NCI-H2081 (cell line): ENCODE results near the gene ZP1.
"Not testable (repeated sequence)": the region's sequence is repeated elsewhere in the genome, so short reads cannot be mapped to it uniquely, and the experiment has no call there.

Experiments used
- DNase-seq, 2 experiments: peaks; one replicate each; lab custom pipeline; 2025; lab: John Stamatoyannopoulos, UW

Gene ZP1, protein sequence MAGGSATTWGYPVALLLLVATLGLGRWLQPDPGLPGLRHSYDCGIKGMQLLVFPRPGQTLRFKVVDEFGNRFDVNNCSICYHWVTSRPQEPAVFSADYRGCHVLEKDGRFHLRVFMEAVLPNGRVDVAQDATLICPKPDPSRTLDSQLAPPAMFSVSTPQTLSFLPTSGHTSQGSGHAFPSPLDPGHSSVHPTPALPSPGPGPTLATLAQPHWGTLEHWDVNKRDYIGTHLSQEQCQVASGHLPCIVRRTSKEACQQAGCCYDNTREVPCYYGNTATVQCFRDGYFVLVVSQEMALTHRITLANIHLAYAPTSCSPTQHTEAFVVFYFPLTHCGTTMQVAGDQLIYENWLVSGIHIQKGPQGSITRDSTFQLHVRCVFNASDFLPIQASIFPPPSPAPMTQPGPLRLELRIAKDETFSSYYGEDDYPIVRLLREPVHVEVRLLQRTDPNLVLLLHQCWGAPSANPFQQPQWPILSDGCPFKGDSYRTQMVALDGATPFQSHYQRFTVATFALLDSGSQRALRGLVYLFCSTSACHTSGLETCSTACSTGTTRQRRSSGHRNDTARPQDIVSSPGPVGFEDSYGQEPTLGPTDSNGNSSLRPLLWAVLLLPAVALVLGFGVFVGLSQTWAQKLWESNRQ

DNA sequence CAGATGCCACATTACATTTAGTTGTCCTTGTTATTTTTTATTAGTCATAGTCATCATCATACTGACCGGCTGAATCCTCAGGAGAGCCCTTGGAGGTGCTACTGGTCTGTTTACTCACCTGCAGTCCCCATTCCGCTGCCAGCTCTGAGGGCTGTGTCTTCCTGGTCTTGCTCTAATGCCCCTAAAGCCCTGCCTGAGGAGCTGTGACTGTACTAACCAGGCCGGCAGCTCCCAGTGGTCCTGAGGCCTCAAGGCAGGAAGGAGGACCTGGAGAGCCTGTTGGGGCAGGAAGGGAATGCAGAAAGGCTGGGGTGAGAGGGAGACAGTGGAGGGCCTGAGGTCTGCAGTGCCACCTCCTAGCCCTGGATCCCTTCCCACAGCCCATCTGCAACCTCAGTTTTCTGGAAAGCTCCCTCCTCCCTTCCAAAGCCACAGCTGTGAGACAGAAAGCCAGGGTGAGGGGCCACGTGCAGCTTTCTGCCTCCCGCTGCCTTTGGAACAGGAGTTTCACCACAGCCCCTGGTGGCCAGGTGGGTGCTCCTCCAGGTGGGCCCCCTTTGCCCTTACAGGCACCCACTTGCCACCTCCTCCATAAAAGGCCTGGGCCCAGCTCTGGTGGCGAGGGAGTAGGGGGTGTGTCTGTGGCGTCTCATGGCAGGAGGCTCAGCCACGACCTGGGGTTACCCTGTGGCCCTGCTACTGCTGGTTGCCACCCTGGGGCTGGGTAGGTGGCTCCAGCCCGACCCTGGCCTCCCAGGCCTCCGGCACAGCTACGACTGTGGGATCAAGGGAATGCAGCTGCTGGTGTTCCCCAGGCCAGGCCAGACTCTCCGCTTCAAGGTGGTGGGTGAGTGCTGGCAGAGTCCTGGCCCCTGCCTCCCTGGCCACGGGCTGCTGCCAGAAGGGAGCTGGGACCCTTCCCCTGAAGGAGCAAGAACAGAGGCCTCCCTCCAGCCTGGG, at the start of gene ZP1:
TSS of gene ZP1 (plus strand) at position 632 of the 960 bp plus-strand sequence. CDS start at position 652, 20 bp downstream.
- DNase-seq: peak; percentile 45 to 72

DNA sequence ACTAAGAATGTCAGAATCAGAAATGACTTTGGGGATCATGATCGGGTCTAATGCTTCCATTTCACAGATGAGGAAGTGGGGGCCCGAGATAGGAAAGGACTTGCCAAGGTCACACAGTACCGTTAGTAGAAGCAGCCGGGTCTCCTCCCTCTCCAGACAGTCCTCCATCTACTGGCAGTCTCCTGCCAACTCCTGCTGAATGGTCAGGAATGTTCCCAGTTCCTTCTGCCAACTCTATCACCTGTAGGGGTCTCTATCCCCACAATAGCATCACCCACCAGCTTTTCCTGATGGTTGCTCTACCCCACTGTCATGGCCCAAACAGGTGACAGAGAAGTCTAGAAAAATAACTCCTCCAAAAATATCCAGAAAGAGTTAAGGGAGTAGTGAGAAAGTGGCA, 49.3 kb upstream of the ZP1 start:
- no peak for DNase-seq

DNA sequence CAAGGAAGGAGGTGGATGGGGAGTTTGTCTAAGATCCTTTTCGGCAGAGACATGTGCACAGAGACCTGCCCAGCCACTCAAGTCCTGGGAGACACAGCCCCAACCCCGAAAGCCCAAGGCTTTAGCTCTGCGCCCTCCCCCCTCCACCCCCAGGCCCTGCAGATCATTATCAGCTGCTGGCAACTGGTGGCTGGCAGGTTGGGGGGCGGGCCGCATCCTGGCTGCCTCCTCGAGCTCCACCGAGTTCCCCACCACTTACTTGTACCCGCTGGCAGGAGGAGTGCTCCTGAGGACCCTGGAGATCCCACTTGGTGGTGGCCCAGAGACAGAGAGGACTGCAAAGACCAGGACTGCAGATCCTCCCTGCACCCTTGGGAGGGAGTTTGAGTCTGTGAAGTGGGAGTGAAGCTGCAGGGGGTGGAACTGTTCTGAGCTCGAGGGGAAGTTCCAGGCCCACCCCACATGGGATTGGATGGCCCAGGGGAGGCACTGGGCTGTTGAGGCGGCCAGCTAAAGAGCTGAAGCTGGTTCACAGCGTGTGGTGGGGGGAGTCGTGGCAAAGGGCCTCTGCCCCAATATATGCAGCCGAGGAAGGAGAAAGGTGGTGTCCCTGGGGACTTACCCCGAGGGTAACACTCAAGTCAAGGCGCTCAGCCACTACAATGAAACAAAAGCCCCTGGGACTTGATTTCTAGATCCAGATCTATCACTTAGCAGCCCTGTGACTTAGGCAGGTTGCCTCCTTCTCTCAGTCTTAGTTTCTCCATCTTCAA, 45.3 kb upstream of the ZP1 start:
- no peak for DNase-seq

DNA sequence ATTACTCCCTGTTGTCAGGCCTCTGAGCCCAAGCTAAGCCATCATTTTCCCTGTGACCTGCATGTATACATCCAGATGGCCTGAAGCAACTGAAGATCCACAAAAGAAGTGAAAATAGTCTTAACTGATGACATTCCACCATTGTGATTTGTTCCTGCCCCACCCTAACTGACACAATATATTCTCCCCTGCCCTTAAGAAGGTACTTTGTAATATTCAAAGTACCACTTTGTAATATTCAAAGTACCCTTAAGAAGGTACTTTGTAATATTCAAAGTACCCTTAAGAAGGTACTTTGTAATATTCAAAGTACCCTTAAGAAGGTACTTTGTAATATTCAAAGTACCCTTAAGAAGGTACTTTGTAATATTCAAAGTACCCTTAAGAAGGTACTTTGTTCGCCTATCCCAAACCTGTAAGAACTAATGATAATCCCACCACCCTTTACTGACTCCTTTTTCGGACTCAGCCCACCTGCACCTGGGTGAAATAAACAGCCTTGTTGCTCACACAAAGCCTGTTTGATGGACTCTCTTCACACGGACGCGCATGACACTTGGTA, 43.5 kb upstream of the ZP1 start:
- DNase-seq: not testable (repeated sequence)

DNA sequence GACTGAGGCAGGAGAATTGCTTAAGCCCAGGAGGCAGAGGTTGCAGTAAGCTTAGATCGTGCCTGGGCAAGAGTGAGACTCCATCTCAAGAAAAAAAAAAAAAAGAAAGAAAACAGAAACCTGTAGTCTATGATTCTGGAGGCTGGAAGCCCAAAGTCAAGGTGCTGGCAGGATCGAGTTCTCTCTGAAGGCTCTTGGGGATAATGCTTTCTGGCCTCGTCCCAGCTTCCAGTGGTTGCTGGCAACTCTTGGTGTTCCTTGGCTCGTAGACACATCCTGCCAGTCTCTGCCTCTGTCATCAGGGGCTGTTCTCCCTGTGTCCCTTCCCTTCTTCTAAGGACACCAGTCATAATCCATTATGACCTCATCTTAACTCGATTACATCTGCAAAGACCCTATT, 42.2 kb upstream of the ZP1 start:
- DNase-seq: no peak

DNA sequence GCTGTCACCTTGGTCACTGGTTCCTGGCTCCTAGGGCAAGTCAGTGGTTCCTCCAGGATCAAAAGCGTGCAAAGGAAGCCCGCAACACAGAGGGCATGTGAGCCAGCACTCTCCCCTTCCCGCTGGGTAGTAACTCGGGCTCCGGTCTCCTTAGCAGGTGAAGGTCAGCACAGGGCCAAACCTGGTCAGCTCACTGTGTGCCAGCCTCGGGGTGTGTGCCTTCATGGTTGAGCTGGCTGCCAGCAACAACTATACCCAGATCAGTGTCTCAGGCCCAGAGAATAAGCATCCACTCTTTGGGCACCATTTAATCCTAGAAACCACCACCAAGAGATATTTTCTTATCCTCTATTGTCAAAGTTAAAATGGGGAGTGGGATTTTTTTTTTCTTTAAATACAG, 41.6 kb upstream of the ZP1 start:
- DNase-seq: no peak

DNA sequence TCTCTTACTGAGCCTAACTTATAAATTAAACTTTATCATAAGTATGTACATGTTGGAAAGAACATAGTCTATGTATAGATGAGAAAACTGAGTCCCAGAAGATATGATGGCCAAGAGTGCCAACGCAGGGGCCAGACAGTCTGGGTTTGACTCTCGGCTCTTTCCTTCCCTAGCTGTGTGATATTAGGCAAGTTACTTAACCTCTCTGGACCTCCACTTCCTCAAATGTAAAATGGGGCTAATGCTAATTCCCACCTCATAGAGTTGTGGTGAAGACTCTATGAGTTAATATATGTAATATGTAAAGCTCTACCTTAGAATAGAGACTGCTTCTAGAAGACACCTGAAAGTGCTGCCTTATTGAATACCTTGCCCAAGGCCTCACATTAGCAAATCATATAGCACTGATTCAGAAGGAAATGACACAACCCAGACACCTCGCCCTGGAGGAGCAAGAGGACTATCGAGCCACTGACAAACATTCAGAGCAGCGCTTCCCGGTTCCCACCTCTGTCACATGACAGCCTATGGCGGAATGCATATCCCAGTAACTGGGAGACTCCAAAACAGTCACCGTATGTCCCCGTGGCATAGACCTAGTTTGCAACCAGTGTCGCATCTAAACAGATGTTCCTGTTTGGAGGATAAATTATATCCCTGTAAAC, 36.7 kb upstream of the ZP1 start:
- no peak for DNase-seq

DNA sequence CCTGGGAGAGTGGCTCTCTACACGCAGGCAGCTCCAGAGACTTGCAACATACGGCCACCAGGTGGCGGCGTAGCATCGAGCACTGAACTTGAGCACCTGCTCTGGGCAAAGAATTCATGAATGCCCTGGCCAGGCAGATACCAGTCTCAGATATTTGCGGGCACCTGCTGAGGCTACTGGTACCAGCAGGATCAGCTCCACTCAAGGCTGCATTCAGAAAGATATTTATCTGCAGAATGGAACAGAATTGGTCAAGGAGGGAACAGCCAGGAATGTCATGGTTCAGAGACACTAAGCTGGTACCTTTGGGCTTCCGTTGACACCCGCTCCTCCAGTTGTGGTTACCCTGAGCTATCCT, 36.2 kb upstream of the ZP1 start:
- DNase-seq: peak; percentile 79 to 85

DNA sequence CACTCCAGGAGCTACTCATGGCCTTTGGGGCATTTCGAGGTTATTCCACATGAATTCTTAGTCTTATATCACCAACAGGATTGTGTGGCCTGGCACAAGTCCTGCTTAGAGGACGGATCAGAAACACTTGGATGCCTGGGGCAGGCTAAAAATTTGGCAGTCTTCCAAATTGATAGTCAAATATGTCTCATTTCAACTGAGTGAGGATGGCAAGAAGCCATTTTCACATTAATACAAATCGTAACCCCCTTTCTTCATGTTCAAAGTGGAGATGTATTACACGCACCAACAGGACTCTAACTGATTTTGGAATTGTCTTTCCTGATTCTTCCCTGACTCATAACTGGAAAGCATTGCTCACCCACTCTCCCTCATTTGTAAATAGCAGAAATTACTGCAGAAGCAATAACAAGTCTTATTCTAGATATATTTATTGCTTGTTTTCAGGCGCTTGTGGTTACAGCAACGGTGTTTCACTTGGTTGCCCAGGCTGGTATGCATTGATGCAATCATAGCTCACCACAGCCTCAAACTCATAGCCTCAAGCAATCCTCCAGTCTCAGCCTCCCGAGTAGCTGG, 35.8 kb upstream of the ZP1 start:
- DNase-seq: peak in 1 of 2 experiments; percentile 31

DNA sequence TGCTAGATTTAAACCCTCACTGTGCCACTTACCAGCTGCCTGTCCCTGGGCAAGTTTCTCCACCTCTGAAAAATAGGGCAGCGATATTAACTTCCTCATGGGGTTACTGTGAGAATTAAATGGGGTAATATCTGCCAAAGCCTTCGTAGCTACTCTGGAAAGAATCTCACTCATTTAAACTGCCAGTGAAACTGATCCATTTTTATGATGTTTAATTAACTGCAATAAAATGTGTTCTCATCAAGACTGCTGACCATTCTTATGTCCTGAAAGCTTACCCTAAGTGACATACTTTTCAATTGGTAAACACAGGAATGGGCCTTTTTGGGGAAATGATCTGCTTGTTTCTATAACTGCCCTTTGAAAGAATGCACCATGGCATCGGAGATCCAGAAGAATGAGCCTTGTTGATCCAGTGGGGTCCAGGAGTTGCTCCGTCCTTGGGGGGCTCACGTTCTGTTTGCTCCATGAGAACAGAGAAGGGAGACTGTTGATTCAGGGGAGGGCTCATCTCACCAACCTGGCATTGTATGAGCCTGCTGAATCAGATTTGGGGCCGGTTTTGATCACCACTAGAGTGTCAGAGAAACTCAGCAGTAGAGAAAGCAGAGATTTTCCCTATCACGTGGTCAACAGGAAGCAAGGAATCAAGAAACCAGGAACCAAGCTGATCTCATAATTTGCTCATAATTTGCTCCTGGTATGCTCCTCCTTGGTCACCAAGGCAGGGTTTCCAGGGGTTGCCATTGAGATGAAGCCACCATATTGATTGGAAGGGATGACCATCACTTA, 32.4 kb upstream of the ZP1 start:
- DNase-seq: no peak

DNA sequence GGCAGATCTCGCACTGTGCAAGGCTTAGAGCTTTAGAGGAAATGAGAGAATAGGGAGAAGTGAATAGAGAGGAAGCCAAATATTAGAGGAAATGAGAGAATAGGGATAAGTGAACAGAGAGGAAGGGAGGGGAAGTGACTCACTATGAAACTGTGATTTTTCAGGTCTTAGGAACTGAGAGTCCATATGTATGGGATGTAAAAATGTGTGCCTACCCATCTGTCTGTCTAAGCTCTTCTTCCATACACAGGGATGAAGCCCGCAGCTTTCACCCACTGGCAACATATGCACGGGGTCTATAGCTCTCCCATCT, 31.9 kb upstream of the ZP1 start:
- no peak for DNase-seq

DNA sequence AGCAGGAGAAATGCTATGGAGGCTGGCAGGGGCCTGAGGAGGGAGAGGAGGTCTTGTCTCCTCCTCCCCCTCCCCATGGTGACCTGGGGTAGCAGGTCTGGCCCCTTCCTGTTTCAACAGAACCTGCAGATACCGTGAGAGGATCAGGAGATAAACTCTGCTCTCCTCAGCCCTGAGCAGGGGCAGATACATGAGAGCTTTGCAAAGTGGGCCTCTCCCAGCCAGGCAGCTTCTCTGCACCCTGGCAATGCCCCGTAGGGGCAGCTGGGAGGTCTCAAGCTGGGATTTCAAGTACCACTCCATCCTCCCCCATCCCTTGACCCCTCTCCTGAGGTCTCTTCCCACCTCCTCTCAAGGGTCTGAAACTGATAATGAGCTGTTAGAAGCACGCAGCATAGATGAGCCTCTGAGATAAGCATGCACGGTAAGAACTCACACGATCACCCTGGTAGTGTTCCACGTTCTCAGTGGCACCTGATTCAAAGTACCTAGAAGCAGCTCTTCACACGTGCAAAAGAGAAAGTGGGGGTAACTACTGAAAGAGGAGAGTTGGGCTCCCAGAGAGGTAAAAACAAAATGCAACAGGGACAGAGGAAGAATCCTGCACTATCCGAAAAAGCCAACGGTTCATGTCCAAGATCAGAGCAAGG, 30.4 kb upstream of the ZP1 start:
- no peak for DNase-seq

DNA sequence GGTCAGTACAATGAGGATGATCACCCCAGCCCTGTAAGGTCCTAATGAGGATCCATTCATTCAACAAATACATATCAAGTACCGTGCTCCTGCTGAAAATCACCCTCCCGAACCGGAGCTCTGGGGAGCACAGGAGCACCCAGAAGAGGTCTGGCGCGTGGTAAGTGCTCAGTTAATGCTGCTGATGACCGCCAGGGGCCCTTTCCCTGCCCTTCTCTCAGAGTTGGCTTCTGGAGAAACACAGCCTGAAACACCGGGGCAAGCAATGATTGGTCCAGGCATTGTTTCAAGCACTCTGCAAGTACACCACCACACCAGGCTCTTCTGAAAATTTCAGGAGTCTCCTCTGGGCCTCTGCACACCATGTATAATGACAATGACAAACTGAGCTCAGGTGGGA, 29.2 kb upstream of the ZP1 start:
- no peak for DNase-seq

DNA sequence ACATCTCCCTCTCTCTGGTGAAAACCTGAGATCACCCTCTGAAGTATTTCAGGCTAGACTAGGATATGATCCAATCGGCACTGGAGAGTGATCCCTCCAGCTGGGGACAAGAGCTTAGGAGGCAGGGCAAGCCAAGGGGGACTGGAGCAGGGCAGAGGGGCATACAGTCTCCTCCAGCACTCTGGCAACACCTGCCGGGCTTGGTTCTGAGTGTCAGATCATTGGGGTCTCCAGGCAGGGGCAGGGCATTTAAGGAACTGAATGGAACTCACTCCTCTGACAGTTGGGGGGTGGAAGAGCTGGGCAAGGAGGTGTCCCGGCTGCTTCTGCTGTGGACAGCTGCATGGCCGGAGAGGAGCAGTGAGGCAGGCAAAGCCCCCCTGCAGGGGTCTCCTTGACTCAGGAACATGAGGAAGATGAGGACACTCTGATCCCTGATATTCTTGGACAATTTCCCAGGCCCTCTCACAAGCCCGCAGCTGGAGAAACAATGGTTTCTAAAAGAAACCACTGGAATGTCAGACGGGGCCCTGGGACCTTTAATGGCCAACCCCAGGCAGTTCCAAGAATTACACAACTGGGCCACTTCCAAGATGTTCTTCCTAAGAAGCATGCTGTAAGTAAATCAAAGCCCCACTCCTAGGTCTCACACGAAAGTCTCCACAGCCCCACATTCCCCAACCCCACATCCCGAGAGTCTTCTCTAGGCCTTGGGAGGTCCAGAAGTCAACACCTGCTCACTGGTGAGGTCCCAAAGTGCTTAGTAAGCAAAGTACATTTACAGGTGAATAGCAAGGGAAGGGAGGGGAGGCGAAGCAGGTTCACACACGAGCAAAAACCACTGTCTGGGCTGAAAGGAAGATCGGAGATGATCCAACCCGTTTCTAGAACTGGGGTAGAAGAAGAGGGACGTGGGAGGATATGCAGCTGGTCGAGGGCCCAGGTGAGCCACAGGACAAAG, 26.6 kb upstream of the ZP1 start:
- DNase-seq: no peak

DNA sequence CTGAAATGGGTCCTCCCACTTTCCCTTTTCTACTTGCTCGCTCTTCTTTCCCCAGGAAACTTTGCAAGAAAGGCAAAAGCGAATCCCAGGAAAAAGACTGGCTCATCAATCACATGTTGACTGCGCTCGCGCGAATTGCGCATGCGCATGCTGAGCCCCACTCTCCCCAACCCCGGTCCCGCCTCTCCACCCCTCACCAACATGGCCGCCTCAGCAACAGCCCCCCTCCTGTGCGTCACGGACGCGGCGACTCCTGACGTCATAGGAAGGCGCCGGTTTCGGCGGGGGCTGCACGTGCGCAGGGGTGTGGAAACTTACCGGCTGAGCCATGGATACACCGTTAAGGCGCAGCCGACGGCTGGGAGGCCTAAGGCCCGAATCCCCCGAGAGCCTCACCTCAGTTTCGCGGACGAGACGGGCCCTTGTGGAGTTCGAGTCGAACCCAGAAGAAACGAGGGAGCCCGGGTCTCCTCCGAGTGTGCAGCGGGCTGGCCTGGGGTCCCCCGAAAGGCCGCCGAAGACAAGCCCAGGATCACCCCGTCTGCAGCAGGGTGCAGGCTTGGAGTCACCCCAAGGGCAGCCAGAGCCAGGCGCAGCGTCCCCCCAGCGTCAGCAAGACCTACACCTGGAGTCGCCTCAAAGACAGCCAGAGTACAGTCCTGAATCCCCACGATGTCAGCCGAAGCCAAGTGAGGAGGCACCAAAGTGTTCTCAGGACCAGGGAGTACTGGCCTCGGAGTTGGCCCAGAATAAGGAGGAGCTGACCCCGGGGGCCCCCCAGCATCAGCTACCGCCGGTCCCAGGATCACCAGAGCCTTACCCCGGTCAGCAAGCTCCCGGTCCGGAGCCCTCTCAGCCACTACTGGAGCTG, 25.3 kb upstream of the ZP1 start, which contains the start of gene CCDC86:
TSS of gene CCDC86 (plus strand) at position 317 of the 871 bp plus-strand sequence. CDS start at position 329, 12 bp downstream.
- DNase-seq: peak; percentile 93 to 94

DNA sequence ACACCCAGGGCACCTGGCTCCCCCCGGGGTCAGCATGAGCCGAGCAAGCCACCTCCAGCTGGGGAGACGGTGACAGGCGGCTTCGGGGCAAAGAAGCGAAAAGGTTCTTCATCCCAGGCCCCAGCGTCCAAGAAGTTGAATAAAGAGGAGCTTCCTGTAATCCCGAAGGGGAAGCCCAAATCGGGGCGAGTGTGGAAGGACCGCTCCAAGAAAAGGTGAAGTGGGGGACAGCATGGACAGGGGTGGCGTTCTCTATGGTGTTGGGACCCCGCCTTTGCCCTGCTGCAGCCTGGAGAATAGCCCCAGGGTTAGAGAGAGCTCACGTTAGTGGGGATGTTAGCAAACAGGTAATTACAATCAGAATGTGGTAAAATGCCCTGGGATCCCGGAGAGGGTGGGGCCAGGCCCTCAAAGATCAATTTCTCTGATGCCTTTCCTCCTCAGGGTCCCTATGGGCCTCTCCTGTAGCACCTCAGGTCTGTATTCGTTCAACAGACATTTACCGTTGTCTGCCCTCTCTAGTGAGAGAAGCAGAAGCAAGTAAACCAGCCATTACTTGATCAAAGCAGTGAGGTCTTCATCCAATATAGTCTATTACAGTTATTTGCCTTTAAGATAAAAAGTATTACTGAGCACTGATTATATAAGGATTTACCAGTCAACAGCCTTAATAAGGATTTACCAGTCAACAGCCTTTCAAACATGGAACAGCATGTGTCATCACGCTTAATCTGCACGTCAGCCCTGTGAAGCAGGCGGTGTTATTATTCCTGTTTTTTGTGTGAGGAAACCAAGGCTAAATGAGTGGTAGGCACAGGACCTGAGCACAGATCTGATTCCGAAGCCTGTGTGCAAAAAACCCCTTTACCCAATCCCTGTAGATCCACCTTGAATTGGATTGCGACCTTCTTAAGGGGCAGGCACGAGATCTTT, 24.4 kb upstream of the ZP1 start:
- no peak for DNase-seq
